Ovary (tissue), 3 donors: ENCODE measurements around the gene GTF3C1.

ENCODE experiments used
- CTCF ChIP-seq, 3 donors: fragments of 450-650 bp in 2 of 3; fragments of 200-600 bp in 1 of 3; IDR thresholded peaks; one replicate each; pipeline versions ENCODE4 v1.5.1 to v1.8.0; 2016 to 2022; ENCODE audit warnings: antibody characterized with exemption in 3 of 3, mild to moderate bottlenecking in 1 of 3
- EP300 ChIP-seq: sonication (generic); formaldehyde crosslinking; IDR thresholded peaks from one replicate; pipeline ENCODE4 v1.6.1; 2017; ENCODE audit warnings: antibody characterized with exemption
- POLR2A ChIP-seq: fragments of 450-650 bp; IDR thresholded peaks from one replicate; pipeline ENCODE4 v1.6.1; 2017; ENCODE audit warnings: antibody characterized with exemption, mild to moderate bottlenecking, moderate library complexity
- donor health status: DM: no; HTN: no; CAD: no.

GRCh38 chr16:27425961-27426360, 123.8 kb downstream of the GTF3C1 start:
- no peak for TF ChIP-seq CTCF (IDR thresholded peaks at IDR 0.05)
- no peak for TF ChIP-seq POLR2A
- no peak for TF ChIP-seq EP300
